ENCODE results near the gene AMMECR1. TPM values are rescaled to one million over a fixed set of nuclear protein-coding genes. Genes with fewer than 3 reads are reported as not detected.

The AMMECR1 gene
- total RNA-seq, 2 experiments from 2014 or later = 8.0 to 8.9 TPM

DNA sequence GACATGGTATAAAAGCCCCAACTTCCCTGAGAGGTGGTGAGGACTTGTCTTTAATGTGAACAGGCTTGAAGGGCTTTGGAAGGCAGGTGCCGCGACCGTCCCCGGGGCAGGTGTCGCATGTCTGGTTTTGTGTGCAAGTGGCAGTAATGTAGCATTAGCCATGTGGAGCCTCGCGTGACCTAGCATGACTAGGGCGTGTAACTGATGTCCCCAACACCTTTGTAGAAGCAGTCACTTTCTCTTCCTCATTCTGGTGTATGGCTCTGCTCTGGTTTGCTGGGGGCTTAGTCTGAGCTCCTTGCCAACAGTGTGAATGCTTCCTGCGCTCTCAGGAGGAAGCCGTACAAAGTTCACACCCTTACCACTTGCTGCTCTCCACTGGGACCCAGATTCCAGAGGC, 145.7 kb downstream of the AMMECR1 start:
- peaks cover 9% of the 10 kb centered on the region for H3K4me1 Mint-ChIP-seq (ENCODE audit: low read depth)
- intact Hi-C loops (cut with micrococcal nuclease) = no loop called here
- H3K27me3 Mint-ChIP-seq = no peaks in the 10 kb centered on the region
- no peak overlapping the region for H3K4me3 Mint-ChIP-seq
- no peak overlapping the region for H3K27ac Mint-ChIP-seq
- DNase-seq = no peak
- CTCF ChIA-PET = no interaction called here
- POLR2A ChIA-PET = no interaction called here
- peaks cover 13% of the 10 kb centered on the region for H3K36me3 Mint-ChIP-seq
- H3K9me3 Mint-ChIP-seq = no peaks in the 10 kb centered on the region

DNA sequence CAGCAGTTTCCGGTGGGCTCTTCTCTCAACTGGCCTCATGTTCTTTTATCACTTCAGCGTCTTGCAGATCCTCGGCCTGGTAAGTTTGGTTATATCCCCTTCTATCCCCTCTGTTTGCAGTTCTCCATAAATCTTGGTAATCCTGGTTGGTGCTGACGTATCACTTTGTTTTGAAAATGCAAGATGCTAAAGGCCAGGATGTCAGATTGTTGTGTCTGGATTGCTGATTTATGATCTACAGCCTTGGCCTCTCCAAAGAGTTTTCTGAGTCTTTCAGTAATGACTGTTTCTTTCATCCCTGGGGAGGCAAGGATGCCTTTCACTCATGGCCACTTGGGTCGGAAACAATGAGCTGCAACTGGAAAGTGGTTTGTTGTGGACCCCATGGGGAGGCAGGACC, 146.4 kb downstream of the AMMECR1 start:
- ChIA-PET CTCF (no interaction called here), POLR2A (no interaction called here)
- intact Hi-C loops (cut with micrococcal nuclease) = no loop called here

DNA sequence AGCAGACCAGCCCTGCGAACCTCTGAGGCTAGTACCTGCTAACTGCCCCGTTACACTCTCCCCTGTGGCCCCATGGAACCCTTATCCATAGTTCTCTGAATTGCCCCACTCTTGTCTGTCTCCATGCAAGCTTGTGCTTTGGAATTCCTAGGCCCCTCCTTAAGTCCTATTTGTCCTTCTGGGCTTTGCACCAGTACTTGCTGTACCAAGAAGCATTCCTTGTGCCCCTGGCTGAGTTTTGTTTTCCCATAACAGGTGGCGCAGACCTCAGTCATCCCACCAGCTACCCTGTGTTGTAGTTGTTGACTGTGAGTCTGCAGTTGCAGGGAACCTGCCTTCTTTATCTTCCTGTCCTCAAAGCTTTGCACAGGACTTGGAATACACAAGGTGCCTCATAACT, 147.9 kb downstream of the AMMECR1 start:
- POLR2A ChIA-PET = no interaction called here

More for the DNA sequence above, 146.4 kb downstream of the AMMECR1 start:
- Mint-ChIP-seq H3K36me3 (peaks cover 13% of the 10 kb centered on the region), H3K4me3 (no peak overlapping the region), H3K27ac (no peak overlapping the region), H3K9me3 (no peaks in the 10 kb centered on the region), H3K4me1 (ENCODE audit: low read depth) (peaks cover 9% of the 10 kb centered on the region), H3K27me3 (no peaks in the 10 kb centered on the region)
- no peak for DNase-seq

DNA sequence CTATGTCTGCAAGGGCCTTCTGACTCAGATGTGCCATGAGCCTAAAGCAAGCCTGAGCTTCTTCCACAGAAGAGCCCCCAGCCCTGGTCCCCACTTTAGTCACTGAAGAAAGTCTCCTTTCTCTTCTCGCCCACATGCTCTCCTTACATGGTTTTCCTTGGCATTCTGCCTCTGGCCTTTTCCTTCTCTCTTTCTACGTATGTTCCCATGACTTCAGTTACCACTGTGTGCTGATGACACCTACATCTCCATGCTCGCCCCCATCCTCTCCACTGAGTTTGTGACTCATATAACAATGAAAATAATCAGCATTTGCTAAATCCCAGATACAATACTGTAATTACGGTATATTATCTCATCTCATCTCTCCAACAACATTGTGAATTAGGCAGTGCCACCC, 149.3 kb downstream of the AMMECR1 start:
- POLR2A ChIA-PET = no interaction called here
- CTCF ChIA-PET = interaction anchor here (0.6 to 18.4 kb wide), 5 partner anchors 15 to 242 kb away, joined by 3 to 522 read pairs (median 3); partner anchors contain the start of gene AMMECR1
- Mint-ChIP-seq H3K4me3 (no peak overlapping the region), H3K36me3 (peaks cover 9% of the 10 kb centered on the region), H3K9me3 (no peaks in the 10 kb centered on the region), H3K27ac (no peak overlapping the region), H3K27me3 (no peaks in the 10 kb centered on the region), H3K4me1 (ENCODE audit: low read depth) (peaks cover 9% of the 10 kb centered on the region)
- DNase-seq = no peak
- intact Hi-C loops (cut with micrococcal nuclease) = no loop called here

More for the DNA sequence above, 147.9 kb downstream of the AMMECR1 start:
- H3K9me3 Mint-ChIP-seq = no peaks in the 10 kb centered on the region
- H3K36me3 Mint-ChIP-seq = peaks cover 13% of the 10 kb centered on the region
- intact Hi-C loops (cut with micrococcal nuclease) = no loop called here
- DNase-seq = no peak
- CTCF ChIA-PET = interaction anchor here (1.1 kb wide), 1 partner anchor 238 kb away, joined by 3 read pairs; no protein-coding TSS in a partner anchor
- H3K4me3 Mint-ChIP-seq = no peak overlapping the region
- H3K27me3 Mint-ChIP-seq = no peaks in the 10 kb centered on the region
- peaks cover 9% of the 10 kb centered on the region for H3K4me1 Mint-ChIP-seq (ENCODE audit: low read depth)
- H3K27ac Mint-ChIP-seq = no peak overlapping the region

DNA sequence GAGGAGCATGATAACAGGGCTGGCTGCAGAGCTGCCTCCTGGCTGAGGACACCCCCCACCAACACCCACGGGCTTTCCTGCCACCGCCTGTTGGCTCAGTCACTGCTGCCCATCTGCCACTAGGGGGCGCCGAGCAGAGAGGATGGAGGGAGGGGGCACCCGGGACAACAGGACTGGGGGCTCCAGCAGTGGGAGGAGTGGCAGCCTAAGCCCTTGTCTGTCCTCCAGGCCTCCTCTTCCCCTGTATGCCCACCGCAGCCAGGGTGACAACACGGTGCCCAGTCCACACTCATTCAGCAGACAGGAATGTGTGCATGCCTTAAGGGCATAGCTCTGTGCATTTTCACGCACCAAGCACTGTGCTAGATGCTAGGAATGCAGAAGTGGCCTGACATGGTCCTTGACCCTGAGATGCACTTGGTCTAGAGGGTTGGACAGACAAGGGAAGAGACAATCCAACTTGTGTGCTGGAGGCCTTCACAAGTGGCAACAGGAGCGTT, 149.9 kb downstream of the AMMECR1 start:
- CTCF ChIA-PET = interaction anchor here (0.6 to 18.4 kb wide), 6 partner anchors 15 to 243 kb away, joined by 3 to 522 read pairs (median 3); partner anchors contain the start of gene AMMECR1
- intact Hi-C loops (cut with micrococcal nuclease) = no loop called here
- Mint-ChIP-seq H3K4me1 (ENCODE audit: low read depth) (peaks cover 9% of the 10 kb centered on the region), H3K27me3 (no peaks in the 10 kb centered on the region), H3K9me3 (no peaks in the 10 kb centered on the region), H3K4me3 (no peak overlapping the region), H3K27ac (no peak overlapping the region), H3K36me3 (peaks cover 8% of the 10 kb centered on the region)
- peak; percentile 63 for DNase-seq
- POLR2A ChIA-PET = no interaction called here

DNA sequence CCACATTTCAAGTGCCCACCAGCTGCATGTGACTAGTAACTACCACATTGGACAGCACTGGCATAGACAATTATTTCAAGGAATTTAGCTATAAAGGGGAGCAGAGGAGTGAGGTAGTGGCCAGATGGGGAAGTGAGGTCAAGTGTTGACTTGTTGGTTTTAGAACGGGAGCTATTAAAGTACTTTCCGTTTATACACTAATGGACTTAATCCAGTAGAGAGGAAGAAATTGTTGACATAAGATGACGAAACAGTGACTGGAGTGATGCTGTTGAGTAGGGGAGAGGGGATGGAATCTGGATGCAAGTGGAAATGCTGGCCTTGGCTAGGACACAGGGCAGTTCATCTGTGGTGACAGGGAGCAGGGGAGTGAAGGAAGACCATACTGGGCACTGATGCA, 154.4 kb downstream of the AMMECR1 start:
- ChIA-PET CTCF (interaction anchor here (1.6 to 18.4 kb wide), 2 partner anchors 232 to 247 kb away, joined by 3 to 522 read pairs; no protein-coding TSS in a partner anchor), POLR2A (no interaction called here)
- no peak overlapping the region for H3K4me3 Mint-ChIP-seq
- DNase-seq = no peak
- no peaks in the 10 kb centered on the region for H3K27me3 Mint-ChIP-seq
- intact Hi-C loops (cut with micrococcal nuclease) = no loop called here
- peaks cover 17% of the 10 kb centered on the region for H3K4me1 Mint-ChIP-seq (ENCODE audit: low read depth)
- no peaks in the 10 kb centered on the region for H3K9me3 Mint-ChIP-seq
- H3K27ac Mint-ChIP-seq = no peak overlapping the region
- no peaks in the 10 kb centered on the region for H3K36me3 Mint-ChIP-seq

DNA sequence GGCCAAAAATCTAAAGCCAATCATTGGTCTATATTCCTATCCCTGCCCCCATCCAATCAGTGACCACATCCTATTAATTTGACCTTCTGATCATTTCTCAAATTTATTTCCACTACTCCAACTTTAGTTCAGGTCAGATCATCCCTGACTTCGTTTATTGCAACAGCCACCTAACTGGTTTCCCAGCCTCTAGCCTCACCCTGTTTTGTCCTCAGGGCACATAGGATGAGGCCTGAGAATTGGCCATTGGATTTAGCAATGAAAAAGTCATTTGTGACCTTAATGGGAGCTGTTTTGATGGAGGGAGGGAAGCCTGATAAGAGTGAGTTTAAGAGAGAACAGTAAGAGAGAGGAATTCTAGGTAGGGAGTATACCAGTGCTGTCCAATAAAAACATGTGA, 155.0 kb downstream of the AMMECR1 start:
- H3K4me1 Mint-ChIP-seq (ENCODE audit: low read depth) = peaks cover 17% of the 10 kb centered on the region
- H3K36me3 Mint-ChIP-seq = no peaks in the 10 kb centered on the region
- no peaks in the 10 kb centered on the region for H3K27me3 Mint-ChIP-seq
- no peak for DNase-seq
- H3K9me3 Mint-ChIP-seq = no peaks in the 10 kb centered on the region
- ChIA-PET POLR2A (no interaction called here), CTCF (interaction anchor here (1.6 to 18.4 kb wide), 2 partner anchors 233 to 248 kb away, joined by 3 to 522 read pairs; no protein-coding TSS in a partner anchor)
- no peak overlapping the region for H3K27ac Mint-ChIP-seq
- no peak overlapping the region for H3K4me3 Mint-ChIP-seq
- intact Hi-C loops (cut with micrococcal nuclease) = no loop called here

DNA sequence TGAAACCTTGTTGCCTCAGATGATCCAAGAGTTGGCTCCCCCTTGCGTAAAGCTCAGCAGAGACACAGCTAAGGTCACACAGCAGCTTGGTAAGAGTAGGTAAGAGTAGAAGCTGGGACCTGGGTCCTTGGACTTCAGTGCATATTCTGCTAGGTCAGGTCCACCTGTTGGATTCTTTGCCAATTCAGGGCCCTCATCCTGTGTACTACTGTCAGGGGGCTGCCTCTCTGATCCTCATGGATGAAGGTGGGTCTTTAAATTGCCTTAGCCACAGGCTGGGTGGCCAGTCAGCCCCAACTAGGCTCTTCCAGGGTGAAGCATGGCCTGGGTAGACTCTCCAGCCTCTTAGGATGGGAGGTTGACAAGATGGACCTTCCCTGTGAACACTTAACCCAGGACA, 155.8 kb downstream of the AMMECR1 start:
- Mint-ChIP-seq H3K4me3 (no peak overlapping the region), H3K36me3 (no peaks in the 10 kb centered on the region), H3K9me3 (no peaks in the 10 kb centered on the region), H3K27ac (no peak overlapping the region), H3K27me3 (no peaks in the 10 kb centered on the region), H3K4me1 (ENCODE audit: low read depth) (peaks cover 12% of the 10 kb centered on the region)
- no peak for DNase-seq
- POLR2A ChIA-PET = no interaction called here
- intact Hi-C loops (cut with micrococcal nuclease) = no loop called here
- CTCF ChIA-PET = interaction anchor here (0.7 to 18.4 kb wide), 4 partner anchors 16 to 272 kb away, joined by 3 to 522 read pairs (median 4); no protein-coding TSS in a partner anchor

DNA sequence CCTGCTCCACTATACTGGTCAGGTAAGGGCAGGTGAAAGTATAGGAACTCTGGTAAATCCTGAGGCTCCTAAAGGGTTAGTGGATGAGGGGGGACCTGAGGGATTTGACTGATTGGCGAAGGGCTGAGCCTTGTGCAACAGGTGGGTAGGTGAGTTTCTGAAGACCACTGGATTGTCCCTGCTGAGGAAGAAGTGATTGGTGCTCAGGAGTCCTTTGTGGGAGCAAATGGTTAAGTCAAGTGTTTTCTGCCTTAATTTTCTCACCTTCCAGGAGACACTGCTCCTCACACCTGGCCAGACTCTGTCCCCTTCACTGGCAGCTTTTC, 156.6 kb downstream of the AMMECR1 start:
- no peak for DNase-seq
- CTCF ChIA-PET = interaction anchor here (0.7 to 18.4 kb wide), 8 partner anchors 15 to 273 kb away, joined by 3 to 522 read pairs (median 4); partner anchors contain the start of gene AMMECR1
- intact Hi-C loops (cut with micrococcal nuclease) = loop anchor here (2.0 kb wide), 1 partner anchor 157 kb away; the partner anchor contains the start of gene AMMECR1
- H3K9me3 Mint-ChIP-seq = no peaks in the 10 kb centered on the region
- no peaks in the 10 kb centered on the region for H3K36me3 Mint-ChIP-seq
- no peak overlapping the region for H3K27ac Mint-ChIP-seq
- POLR2A ChIA-PET = no interaction called here
- H3K4me3 Mint-ChIP-seq = no peak overlapping the region
- H3K4me1 Mint-ChIP-seq (ENCODE audit: low read depth) = peaks cover 12% of the 10 kb centered on the region
- H3K27me3 Mint-ChIP-seq = no peaks in the 10 kb centered on the region

DNA sequence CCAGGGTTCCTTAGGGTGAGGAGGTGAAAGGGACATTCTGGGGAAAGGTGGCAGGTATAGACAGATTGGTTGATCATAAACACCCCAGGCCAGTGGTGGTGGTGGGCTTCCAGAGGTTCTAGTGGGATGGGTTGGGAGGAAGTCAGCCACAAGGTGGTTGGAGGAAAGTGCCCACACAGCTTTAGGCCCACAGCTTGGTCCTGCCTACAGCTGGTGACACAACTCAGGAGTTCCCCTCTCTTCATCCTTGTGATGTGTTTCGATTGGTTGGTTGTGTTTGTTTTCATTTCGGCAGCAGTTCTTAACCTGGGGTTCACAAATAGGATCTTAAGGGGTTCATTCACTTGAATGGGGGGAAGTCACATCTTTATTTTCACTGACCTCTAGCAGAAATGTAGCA, 158.0 kb downstream of the AMMECR1 start:
- CTCF ChIA-PET = interaction anchor here (0.6 to 18.4 kb wide), 4 partner anchors 14 to 251 kb away, joined by 3 to 522 read pairs (median 6); no protein-coding TSS in a partner anchor

DNA sequence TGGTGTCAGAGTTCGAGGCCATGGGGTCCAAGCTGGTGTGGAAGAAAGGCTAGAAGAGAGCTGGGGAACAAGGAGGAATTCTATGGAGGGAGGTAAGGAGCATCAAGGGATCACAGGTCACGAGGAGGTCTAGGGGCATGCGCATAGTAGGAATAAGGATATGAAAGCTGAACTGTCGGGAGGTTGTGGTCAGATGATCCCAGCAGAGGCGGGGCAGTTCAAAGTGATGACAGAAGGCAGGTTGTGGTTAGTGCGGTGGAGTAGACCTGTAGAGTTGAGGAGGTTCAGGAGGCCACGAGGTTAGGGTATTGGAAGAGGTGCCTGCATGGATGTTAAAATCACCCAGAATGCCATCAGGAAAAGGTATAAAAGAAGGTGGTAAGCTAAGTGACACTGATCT, 158.7 kb downstream of the AMMECR1 start:
- no peak for DNase-seq
- H3K27ac Mint-ChIP-seq = no peak overlapping the region
- H3K9me3 Mint-ChIP-seq = no peaks in the 10 kb centered on the region
- H3K36me3 Mint-ChIP-seq = peaks cover 2% of the 10 kb centered on the region
- intact Hi-C loops (cut with micrococcal nuclease) = no loop called here
- peaks cover 12% of the 10 kb centered on the region for H3K4me1 Mint-ChIP-seq (ENCODE audit: low read depth)
- no peak overlapping the region for H3K4me3 Mint-ChIP-seq
- no peaks in the 10 kb centered on the region for H3K27me3 Mint-ChIP-seq
- CTCF ChIA-PET = interaction anchor here (0.7 to 18.4 kb wide), 3 partner anchors 12 to 252 kb away, joined by 3 to 522 read pairs (median 41); no protein-coding TSS in a partner anchor
- POLR2A ChIA-PET = no interaction called here

More for the DNA sequence above, 158.0 kb downstream of the AMMECR1 start:
- DNase-seq = no peak
- POLR2A ChIA-PET = interaction anchor here (0.6 kb wide), 1 partner anchor 73 kb away, joined by 4 read pairs; no protein-coding TSS in a partner anchor
- Mint-ChIP-seq H3K4me1 (ENCODE audit: low read depth) (peaks cover 12% of the 10 kb centered on the region), H3K4me3 (no peak overlapping the region), H3K36me3 (peaks cover 2% of the 10 kb centered on the region), H3K27ac (no peak overlapping the region), H3K27me3 (no peaks in the 10 kb centered on the region), H3K9me3 (no peaks in the 10 kb centered on the region)
- intact Hi-C loops (cut with micrococcal nuclease) = loop anchor here (1.0 to 2.0 kb wide), 2 partner anchors 159 to 248 kb away; partner anchors contain the start of gene AMMECR1

DNA sequence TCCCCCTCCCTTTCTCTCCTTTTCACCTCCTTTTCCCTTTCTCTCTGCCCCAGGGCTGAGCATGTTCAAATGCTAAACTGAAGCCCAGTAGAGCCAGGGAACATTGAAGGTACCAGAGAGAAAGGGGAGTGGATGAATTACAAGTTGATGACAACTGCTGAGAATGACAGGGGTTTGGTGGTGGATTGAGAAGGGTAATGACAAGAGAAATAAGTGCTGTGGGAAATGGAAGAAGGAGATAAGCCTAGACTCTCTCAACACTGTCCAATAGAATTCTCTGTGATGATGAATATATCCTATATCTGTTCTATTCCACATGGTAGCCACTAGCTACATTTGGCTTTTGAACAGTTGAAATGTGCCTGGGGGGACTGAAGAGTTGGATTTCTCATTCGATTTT, 160.4 kb downstream of the AMMECR1 start:
- intact Hi-C loops (cut with micrococcal nuclease) = no loop called here
- peaks cover 2% of the 10 kb centered on the region for H3K36me3 Mint-ChIP-seq
- no peaks in the 10 kb centered on the region for H3K27me3 Mint-ChIP-seq
- peaks cover 12% of the 10 kb centered on the region for H3K4me1 Mint-ChIP-seq (ENCODE audit: low read depth)
- no peak overlapping the region for H3K27ac Mint-ChIP-seq
- no peak for DNase-seq
- POLR2A ChIA-PET = no interaction called here
- CTCF ChIA-PET = interaction anchor here (1.1 to 18.4 kb wide), 3 partner anchors 10 to 253 kb away, joined by 4 to 522 read pairs (median 41); no protein-coding TSS in a partner anchor
- H3K4me3 Mint-ChIP-seq = no peak overlapping the region
- H3K9me3 Mint-ChIP-seq = no peaks in the 10 kb centered on the region

Data from activated CD4-positive, alpha-beta memory T cell treated with anti-CD3 and anti-CD28 coated beads for 36 hours (primary cell).